ENCODE measurements around the gene ELP4. TPM values are rescaled to one million over a fixed set of nuclear protein-coding genes. Genes with fewer than 3 reads are reported as not detected.

ELP4 gene
- total RNA-seq, 2 experiments from 2014 or later = 20.7 to 25.1 TPM

- H3K27me3 Mint-ChIP-seq = peaks cover 8% of the 10 kb centered on the region
- H3K4me1 Mint-ChIP-seq = no peaks in the 10 kb centered on the region
- ATAC-seq (ENCODE audit: low read depth) (no peak), DNase-seq (no peak)
- POLR2A ChIA-PET = no interaction called here
- H3K9me3 Mint-ChIP-seq = no peaks in the 10 kb centered on the region
- no peaks in the 10 kb centered on the region for H3K36me3 Mint-ChIP-seq
- H3K27ac Mint-ChIP-seq = no peak overlapping the region
- no peak overlapping the region for H3K4me3 Mint-ChIP-seq
Measured at GRCh38 chr11:31788085-31788484, 278.5 kb downstream of the ELP4 start.

- Mint-ChIP-seq H3K36me3 (no peaks in the 10 kb centered on the region), H3K4me1 (no peaks in the 10 kb centered on the region)
Measured at GRCh38 chr11:31790649-31791048, 281.1 kb downstream of the ELP4 start.

GRCh38 chr11:31792036-31792435, 282.5 kb downstream of the ELP4 start:
- POLR2A ChIA-PET = no interaction called here
- Mint-ChIP-seq H3K27me3 (peaks cover 37% of the 10 kb centered on the region), H3K4me3 (no peak overlapping the region), H3K36me3 (no peaks in the 10 kb centered on the region), H3K4me1 (no peaks in the 10 kb centered on the region), H3K9me3 (no peaks in the 10 kb centered on the region), H3K27ac (no peak overlapping the region)
- DNase-seq (no peak), ATAC-seq (ENCODE audit: low read depth) (no peak)

More at GRCh38 chr11:31790649-31791048, 281.1 kb downstream of the ELP4 start:
- Mint-ChIP-seq H3K27me3 (peaks cover 25% of the 10 kb centered on the region), H3K27ac (no peak overlapping the region), H3K9me3 (no peaks in the 10 kb centered on the region), H3K4me3 (no peak overlapping the region)
- POLR2A ChIA-PET = no interaction called here
- ATAC-seq (ENCODE audit: low read depth) (no peak), DNase-seq (no peak)

- H3K9me3 Mint-ChIP-seq = peaks cover 2% of the 10 kb centered on the region
- H3K4me1 Mint-ChIP-seq = no peaks in the 10 kb centered on the region
- POLR2A ChIA-PET = no interaction called here
- no peak overlapping the region for H3K27ac Mint-ChIP-seq
- DNase-seq (no peak), ATAC-seq (ENCODE audit: low read depth) (no peak)
- H3K36me3 Mint-ChIP-seq = no peaks in the 10 kb centered on the region
- H3K27me3 Mint-ChIP-seq = peaks cover 41% of the 10 kb centered on the region
- no peak overlapping the region for H3K4me3 Mint-ChIP-seq
Measured at GRCh38 chr11:31792456-31792855, 282.9 kb downstream of the ELP4 start.

- Mint-ChIP-seq H3K36me3 (peaks cover 3% of the 10 kb centered on the region), H3K4me3 (no peak overlapping the region), H3K27me3 (peaks cover 46% of the 10 kb centered on the region), H3K27ac (no peak overlapping the region), H3K4me1 (peaks cover 4% of the 10 kb centered on the region), H3K9me3 (peaks cover 2% of the 10 kb centered on the region)
- POLR2A ChIA-PET = no interaction called here
- ATAC-seq (ENCODE audit: low read depth) (no peak), DNase-seq (no peak)
Measured at GRCh38 chr11:31793264-31793663, 283.7 kb downstream of the ELP4 start.

GRCh38 chr11:31794548-31794947, 285.0 kb downstream of the ELP4 start:
- Mint-ChIP-seq H3K4me1 (peaks cover 4% of the 10 kb centered on the region), H3K9me3 (peaks cover 2% of the 10 kb centered on the region), H3K4me3 (no peak overlapping the region), H3K36me3 (peaks cover 3% of the 10 kb centered on the region), H3K27me3 (peaks cover 57% of the 10 kb centered on the region), H3K27ac (no peak overlapping the region)
- ATAC-seq (ENCODE audit: low read depth) (no peak), DNase-seq (no peak)
- POLR2A ChIA-PET = no interaction called here

GRCh38 chr11:31795706-31796498, 286.3 kb downstream of the ELP4 start:
- no peak for ATAC-seq (ENCODE audit: low read depth)
- Mint-ChIP-seq H3K4me1 (peaks cover 7% of the 10 kb centered on the region), H3K27me3 (peaks cover 63% of the 10 kb centered on the region), H3K27ac (no peak overlapping the region), H3K36me3 (peaks cover 6% of the 10 kb centered on the region), H3K9me3 (peaks cover 6% of the 10 kb centered on the region), H3K4me3 (no peak overlapping the region)
- POLR2A ChIA-PET = no interaction called here
- DNase-seq = no peak

GRCh38 chr11:31796499-31797189, 287.1 kb downstream of the ELP4 start:
- Mint-ChIP-seq H3K27ac (no peak overlapping the region), H3K4me3 (no peak overlapping the region), H3K4me1 (peaks cover 7% of the 10 kb centered on the region), H3K27me3 (peaks cover 68% of the 10 kb centered on the region), H3K9me3 (peaks cover 6% of the 10 kb centered on the region), H3K36me3 (peaks cover 6% of the 10 kb centered on the region)
- ATAC-seq (ENCODE audit: low read depth) (no peak), DNase-seq (no peak)
- POLR2A ChIA-PET = interaction anchor here (0.7 kb wide), 1 partner anchor 170 kb away, joined by 3 read pairs; no protein-coding TSS in a partner anchor

- Mint-ChIP-seq H3K4me1 (peaks cover 7% of the 10 kb centered on the region), H3K9me3 (peaks cover 6% of the 10 kb centered on the region), H3K27ac (peak overlapping the region; percentile 43), H3K27me3 (peaks cover 76% of the 10 kb centered on the region), H3K4me3 (peak overlapping the region; percentile 37), H3K36me3 (peaks cover 6% of the 10 kb centered on the region)
- ATAC-seq (ENCODE audit: low read depth) = no peak
- no peak for DNase-seq
- POLR2A ChIA-PET = interaction anchor here (0.7 kb wide), 1 partner anchor 170 kb away, joined by 3 read pairs; no protein-coding TSS in a partner anchor
Measured at GRCh38 chr11:31797190-31798056, 287.9 kb downstream of the ELP4 start.

- Mint-ChIP-seq H3K36me3 (peaks cover 8% of the 10 kb centered on the region), H3K27ac (peak overlapping the region; percentile 43), H3K27me3 (peaks cover 83% of the 10 kb centered on the region), H3K4me3 (peak overlapping the region; percentile 37), H3K9me3 (peaks cover 10% of the 10 kb centered on the region), H3K4me1 (peaks cover 9% of the 10 kb centered on the region)
- POLR2A ChIA-PET = no interaction called here
- no peak for ATAC-seq (ENCODE audit: low read depth)
- no peak for DNase-seq
Measured at GRCh38 chr11:31798057-31798553, 288.5 kb downstream of the ELP4 start.

- Mint-ChIP-seq H3K4me3 (peak overlapping the region; percentile 30), H3K27ac (peak overlapping the region; percentile 45), H3K27me3 (peaks cover 88% of the 10 kb centered on the region), H3K36me3 (peaks cover 8% of the 10 kb centered on the region), H3K9me3 (peaks cover 10% of the 10 kb centered on the region), H3K4me1 (peaks cover 15% of the 10 kb centered on the region)
- no peak for DNase-seq
- peak; percentile 33 for ATAC-seq (ENCODE audit: low read depth)
- POLR2A ChIA-PET = no interaction called here
Measured at GRCh38 chr11:31798554-31799434, 289.2 kb downstream of the ELP4 start.
